Activated CD4-positive, alpha-beta T cell treated with anti-CD3 and anti-CD28 coated beads, Interleukin-2, amount 10 ng/mL, durations not matched to agents 24 days and 14 days (primary cell): ENCODE measurements around the gene LCE1D. TPM values are rescaled to one million over a fixed set of nuclear protein-coding genes. Genes with fewer than 3 reads are reported as not detected.

Experiments used
- total RNA-seq: library from RNA; stranded (reverse); gene quantifications from 2 replicates; pipeline ENCODE4 v1.2.3, GENCODE V29; 2022

The LCE1D gene
- total RNA-seq, 1 donor from 2014 or later, result not detected

Other genes starting within 250 kb of the LCE1D start
- gene LCE3E, start 229.9 kb upstream of the LCE1D start, total RNA-seq, result not detected in 2 replicates
- gene LCE3D, start 216.2 kb upstream of the LCE1D start, total RNA-seq, result not detected in 2 replicates
- gene LCE3C, start 196.5 kb upstream of the LCE1D start, total RNA-seq, result not detected in 2 replicates
- not detected in 2 replicates for gene LCE3B, start 182.9 kb upstream of the LCE1D start, total RNA-seq
- not detected in 2 replicates for gene LCE3A, start 173.6 kb upstream of the LCE1D start, total RNA-seq
- gene LCE2D, start 133.3 kb upstream of the LCE1D start, total RNA-seq, result not detected in 2 replicates
- gene LCE2C, start 121.4 kb upstream of the LCE1D start, total RNA-seq, result not detected in 2 replicates
- not detected in 2 replicates for gene LCE2B, start 110.6 kb upstream of the LCE1D start, total RNA-seq
- not detected in 2 replicates for gene LCE2A, start 98.4 kb upstream of the LCE1D start, total RNA-seq
- gene LCE4A, start 88.6 kb upstream of the LCE1D start, total RNA-seq, result not detected in 2 replicates
- not detected in 2 replicates for gene KPRP, start 38.7 kb upstream of the LCE1D start, total RNA-seq
- not detected in 2 replicates for gene LCE1F, start 21.6 kb upstream of the LCE1D start, total RNA-seq
- gene LCE1E, start 10.5 kb upstream of the LCE1D start, total RNA-seq, result not detected in 2 replicates
- not detected in 2 replicates for gene LCE1C, start 9.9 kb downstream of the LCE1D start, total RNA-seq
- not detected in 2 replicates for gene LCE1B, start 15.2 kb downstream of the LCE1D start, total RNA-seq
- not detected in 2 replicates for gene LCE1A, start 30.8 kb downstream of the LCE1D start, total RNA-seq
- not detected in 2 replicates for gene LCE6A, start 46.1 kb downstream of the LCE1D start, total RNA-seq
- gene LCE7A, start 63.3 kb downstream of the LCE1D start, total RNA-seq, result not detected in 2 replicates
- gene SMCP, start 81.6 kb downstream of the LCE1D start, total RNA-seq, result not detected in 2 replicates
- gene IVL, start 111.8 kb downstream of the LCE1D start, total RNA-seq, result not detected in 2 replicates
- not detected in 2 replicates for gene SPRR5, start 150.5 kb downstream of the LCE1D start, total RNA-seq
- gene SPRR4, start 173.9 kb downstream of the LCE1D start, total RNA-seq, result not detected in 2 replicates
- gene SPRR1A, start 187.4 kb downstream of the LCE1D start, total RNA-seq, result not detected in 2 replicates
- gene SPRR3, start 205.0 kb downstream of the LCE1D start, total RNA-seq, result not detected in 2 replicates
- gene SPRR1B, start 234.5 kb downstream of the LCE1D start, total RNA-seq, result not detected in 2 replicates
- gene SPRR2D, start 244.4 kb downstream of the LCE1D start, total RNA-seq, result not detected in 2 replicates